ENCODE measurements around the gene COL26A1.
"Not testable (repeated sequence)": the region's sequence is repeated elsewhere in the genome, so short reads cannot be mapped to it uniquely, and the experiment has no call there.

COL26A1 gene

DNA sequence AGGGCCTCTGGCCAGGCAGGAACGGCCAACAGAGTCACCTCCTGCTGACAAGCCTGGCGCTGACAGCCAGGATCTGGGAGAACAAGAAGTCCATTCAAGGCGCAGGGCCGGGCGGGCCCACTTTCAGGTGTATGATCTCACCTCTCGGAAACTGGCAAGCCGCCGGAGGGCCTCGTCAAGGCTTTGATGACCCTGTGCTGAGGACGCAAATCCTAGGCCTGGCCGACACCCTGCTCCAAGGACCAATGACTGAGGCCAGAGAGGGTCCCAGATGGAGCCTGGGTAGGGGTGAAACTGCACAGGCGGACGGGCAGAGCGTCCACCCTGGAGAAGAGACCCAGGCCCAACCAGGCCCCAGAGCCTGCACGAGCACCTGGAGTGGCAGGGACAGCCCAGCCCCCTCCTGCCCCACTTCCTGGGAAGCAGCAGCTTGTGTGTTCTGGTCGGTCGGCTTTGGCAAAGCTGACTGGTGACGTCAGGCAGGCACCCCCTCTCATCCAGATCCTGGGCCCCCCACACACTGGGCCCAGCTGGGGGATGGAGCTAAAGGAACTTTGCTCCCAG is 235.8 kb downstream of the COL26A1 start:
- DNase-seq (ENCODE audit: low spot score): peak; percentile 58

- DNase-seq (ENCODE audit: low spot score): no peak
These were observed 236.5 kb downstream of the COL26A1 start for GRCh38 chr7:101598986-101599771.

GRCh38 chr7:101599787-101600186 is 237.1 kb downstream of the COL26A1 start:
- DNase-seq (ENCODE audit: low spot score): no peak

DNA sequence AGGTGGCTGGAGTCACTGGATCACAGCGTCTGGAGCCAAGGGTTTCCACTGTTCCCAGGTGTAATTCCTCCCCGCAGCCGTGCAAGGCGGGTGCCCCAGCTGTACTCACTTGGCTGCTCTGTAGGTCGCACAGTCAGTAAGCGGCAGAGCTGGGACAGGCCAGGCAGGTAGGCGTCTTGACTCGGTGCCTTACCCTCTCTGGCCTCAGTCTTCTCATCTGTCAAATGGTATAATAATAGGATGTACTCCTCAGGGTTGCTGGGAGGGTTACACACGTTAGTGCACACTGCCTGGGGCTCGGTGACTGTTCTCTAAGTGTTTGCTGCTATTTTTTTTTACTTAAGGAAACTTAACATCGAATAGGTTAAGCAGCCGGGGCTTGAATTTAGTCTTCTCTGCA is 239.4 kb downstream of the COL26A1 start:
- DNase-seq (ENCODE audit: low spot score): no peak

- peak; percentile 83 for DNase-seq (ENCODE audit: low spot score)
These were observed 240.0 kb downstream of the COL26A1 start for GRCh38 chr7:101602484-101603241.

DNA sequence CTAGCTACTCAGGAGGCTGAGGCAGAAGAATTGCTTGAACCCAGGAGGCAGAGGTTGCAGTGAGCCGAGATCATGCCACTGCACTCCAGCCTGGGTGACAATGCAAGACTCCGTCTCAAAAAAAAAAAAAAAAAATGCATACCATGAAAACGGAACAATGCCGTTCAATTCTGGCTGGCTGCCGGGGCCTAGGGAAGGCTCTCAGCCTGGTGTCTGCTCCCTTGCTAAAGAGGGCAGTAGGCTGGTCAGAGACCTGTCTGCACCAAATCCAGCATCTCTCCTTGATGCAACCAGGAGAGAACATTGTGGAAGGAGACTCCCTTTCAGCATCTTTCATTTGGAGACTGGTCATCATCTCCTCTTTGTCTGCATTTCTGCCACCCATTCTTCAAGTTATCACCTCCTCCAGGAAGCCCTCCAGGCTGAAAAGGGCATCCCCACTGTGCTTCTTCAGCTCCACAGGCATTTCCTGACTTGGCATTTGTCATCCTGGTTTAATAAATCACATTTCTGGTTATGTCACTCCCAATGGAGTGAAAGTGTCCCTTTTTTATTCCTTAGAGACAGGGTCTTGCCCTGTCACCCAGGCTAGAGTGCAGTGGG is 241.8 kb downstream of the COL26A1 start:
- DNase-seq (ENCODE audit: low spot score): no peak

- DNase-seq (ENCODE audit: low spot score): not testable (repeated sequence)
These were observed 242.3 kb downstream of the COL26A1 start for GRCh38 chr7:101604934-101605332.

DNA sequence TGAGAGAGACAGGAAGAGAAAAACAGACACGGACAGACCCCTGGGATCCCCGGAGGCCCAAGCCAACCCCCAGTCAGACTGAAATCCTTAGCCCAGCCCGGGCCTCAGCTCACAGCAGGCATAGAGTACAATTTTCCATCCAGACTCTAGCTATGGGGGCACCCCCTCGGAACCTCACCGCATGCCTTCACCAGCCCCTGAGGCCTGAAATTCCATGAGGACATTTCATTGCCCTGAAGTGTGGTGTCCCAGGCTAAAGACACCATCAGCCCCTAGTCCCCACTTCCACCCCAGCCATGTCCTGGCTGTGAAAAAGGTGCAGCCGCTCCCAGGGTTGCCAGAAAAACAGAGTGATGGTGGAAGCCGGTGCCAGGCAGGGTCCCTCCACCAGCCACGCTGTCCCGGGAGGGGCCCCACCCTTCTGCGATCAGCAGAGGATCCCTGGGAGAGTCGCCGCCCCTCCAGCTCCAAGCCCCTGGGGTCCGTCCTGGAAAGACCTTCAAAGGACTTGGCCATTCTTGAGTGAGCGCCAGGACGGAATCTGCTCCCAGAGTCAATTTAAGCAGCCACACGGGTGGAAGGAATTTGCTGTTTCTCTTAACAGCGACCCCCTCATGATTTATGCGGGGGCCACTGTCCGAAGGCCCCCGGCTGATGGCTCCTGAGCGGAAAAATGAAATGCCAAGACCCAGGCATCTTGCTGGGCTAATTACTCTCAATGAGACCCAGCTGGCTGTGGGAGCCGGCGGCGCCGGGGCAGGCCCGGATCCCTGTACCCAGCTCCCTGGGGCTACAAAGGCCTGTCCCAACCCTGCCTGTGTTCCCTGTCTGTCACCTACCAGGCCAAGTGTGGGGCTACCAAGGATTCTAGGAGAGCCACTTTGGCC is 243.2 kb downstream of the COL26A1 start:
- no peak for DNase-seq (ENCODE audit: low spot score)

DNA sequence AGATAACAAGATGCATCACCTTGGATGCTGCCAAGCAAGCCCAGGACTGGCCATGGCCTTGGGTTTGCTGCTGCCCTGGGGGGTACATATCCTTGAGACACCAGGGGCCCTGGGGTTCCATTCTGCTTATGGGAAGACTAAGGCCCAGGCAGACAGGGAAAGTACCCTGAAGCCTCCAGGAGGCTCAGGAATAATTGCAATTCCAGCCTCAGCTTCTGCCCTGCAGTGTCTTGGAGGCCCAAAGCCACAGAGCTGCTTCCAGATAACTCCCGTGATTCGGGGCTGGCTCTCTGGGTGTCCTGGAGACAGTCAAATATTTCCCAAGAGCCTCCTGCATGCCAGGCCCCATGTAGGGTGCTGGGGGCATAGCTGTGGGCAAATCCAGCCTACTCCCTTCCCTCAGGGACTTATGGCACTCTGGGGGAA is 243.8 kb downstream of the COL26A1 start:
- no peak for DNase-seq (ENCODE audit: low spot score)

All from cerebellar cortex (tissue), 1 donor.